GM12878 (cell line): ENCODE results near the gene HSP90AA1. TPM values are rescaled to one million over a fixed set of nuclear protein-coding genes. Genes with fewer than 3 reads are reported as not detected.

Source experiments
- ATAC-seq: fragments of 200-7000 bp; cut with Tn5 transposase; 3 replicates; pipeline ENCODE4 v1.9.1; 2020; ENCODE audit warnings: mild to moderate bottlenecking, moderate library complexity
- BruUV-seq: library from RNA; stranded (reverse); fragments of 400-500 nt; replicated peaks from 2 replicates; lab custom pipeline; 2021; lab: Mats Ljungman, UMichigan
- CTCF ChIA-PET: fragments of 300-600 bp; sonication (Branson Sonifier 250); formaldehyde crosslinking; extraction: SDS; loops from one replicate; lab custom pipeline; 2021; ENCODE audit warnings: inconsistent platforms; lab: Yijun Ruan, JAX
- POLR2A ChIA-PET: fragments of 350-600 bp; formaldehyde crosslinking; extraction: SDS; loops from one replicate; lab custom pipeline; 2021; ENCODE audit warnings: inconsistent platforms; lab: Charles Lee
- RAD21 ChIA-PET: fragments of 300-600 bp; sonication (Branson Sonifier 250); formaldehyde crosslinking; loops from one replicate; lab custom pipeline; 2023; ENCODE audit warnings: antibody characterized with exemption; ENCODE audit not compliant: unreplicated experiment; lab: Charles Lee
- SMC1A ChIA-PET: fragments of 300-600 bp; sonication (Branson Sonifier 250); formaldehyde crosslinking; loops from one replicate; lab custom pipeline; 2023; ENCODE audit not compliant: unreplicated experiment, uncharacterized antibody; lab: Charles Lee
- DNase-seq: peaks from one replicate; pipeline ENCODE4 v3.0.0-alpha.2; 2011; ENCODE audit warnings: low read depth, low spot score
- FAIRE-seq: peaks from 3 replicates; lab custom pipeline; 2011; peaks lifted over from hg19 to GRCh38; lab: Jason Lieb, UNC
- H2AFZ ChIP-seq: 2 replicates; pipeline ENCODE4 v1.6.0; 2011; ENCODE audit warnings: low read depth, low read length, control low read depth; ENCODE audit not compliant: control insufficient read depth
- H3K27ac ChIP-seq: 2 replicates; pipeline ENCODE4 v1.5.1; 2011; ENCODE audit warnings: control low read depth; ENCODE audit not compliant: control insufficient read depth, insufficient read depth
- H3K27me3 ChIP-seq, 2 experiments: replicated peaks in 1 of 2; 2 replicates each; pipeline versions ENCODE4 v1.6.0 to v1.6.1; 2011; ENCODE audit warnings: low read length in 1 of 2; ENCODE audit not compliant: control insufficient read depth in 2 of 2, insufficient read depth in 2 of 2
- H3K36me3 ChIP-seq, 2 experiments: 2 replicates each; pipeline ENCODE4 v1.5.1; 2011; ENCODE audit warnings: low read length in 1 of 2; ENCODE audit not compliant: control insufficient read depth in 2 of 2, insufficient read depth in 2 of 2
- H3K4me1 ChIP-seq: 2 replicates; pipeline ENCODE4 v1.6.1; 2011; ENCODE audit warnings: mild to moderate bottlenecking, low read length, moderate library complexity, mixed read lengths; ENCODE audit not compliant: control insufficient read depth, insufficient read depth
- H3K4me2 ChIP-seq: 2 replicates; pipeline ENCODE4 v1.6.0; 2011; ENCODE audit warnings: control low read depth; ENCODE audit not compliant: control insufficient read depth, insufficient read depth
- H3K4me3 ChIP-seq: fragments of 200-600 bp; sonication (generic); 2 replicates; pipeline ENCODE4 v1.5.1; 2016
- H3K79me2 ChIP-seq: 2 replicates; pipeline ENCODE4 v1.6.0; 2011; ENCODE audit warnings: low read length; ENCODE audit not compliant: control insufficient read depth, insufficient read depth
- H3K9ac ChIP-seq: 2 replicates; pipeline ENCODE4 v1.8.0; 2011; ENCODE audit warnings: low read length, control low read depth, mixed read lengths; ENCODE audit not compliant: control insufficient read depth, insufficient read depth
- H3K9me3 ChIP-seq: replicated peaks from 3 replicates; pipeline ENCODE4 v1.5.1; 2011; ENCODE audit warnings: mild to moderate bottlenecking, low read length; ENCODE audit not compliant: control insufficient read depth, insufficient read depth
- H4K20me1 ChIP-seq: 2 replicates; pipeline ENCODE4 v1.6.0; 2011; ENCODE audit not compliant: control insufficient read depth, insufficient read depth
- IRF3 ChIP-seq: fragments of 450-650 bp; IDR thresholded peaks from 2 replicates; pipeline ENCODE4 v1.6.1; 2014; ENCODE audit warnings: mild to moderate bottlenecking
- NR2C2 ChIP-seq: IDR thresholded peaks from 2 replicates; pipeline ENCODE4 v1.6.1; 2011; ENCODE audit warnings: borderline replicate concordance, low read depth; ENCODE audit not compliant: control insufficient read depth, insufficient read length
- POLR2AphosphoS5 ChIP-seq: IDR thresholded peaks from 2 replicates; pipeline ENCODE4 v1.6.1; 2011; ENCODE audit warnings: mild to moderate bottlenecking, low read length, inconsistent platforms
- POU2F2 ChIP-seq: IDR thresholded peaks from 3 replicates; pipeline ENCODE4 v1.6.1; 2011; ENCODE audit warnings: low read depth, mild to moderate bottlenecking, low read length, borderline replicate concordance
- SMARCA5 ChIP-seq: fragments of 450-650 bp; IDR thresholded peaks from 2 replicates; pipeline ENCODE4 v1.6.1; 2017; ENCODE audit warnings: mild to moderate bottlenecking
- TBL1XR1 ChIP-seq: IDR thresholded peaks from 2 replicates; pipeline ENCODE4 v1.6.1; 2012; ENCODE audit warnings: low read depth, low read length, improper control_type of control experiment
- ZZZ3 ChIP-seq: IDR thresholded peaks from 2 replicates; pipeline ENCODE4 v1.6.1; 2011; ENCODE audit warnings: low read depth; ENCODE audit not compliant: control insufficient read depth, insufficient read length
- WGBS: methylation state at CpG from one replicate; pipeline ENCODE4 v1.1.6; 2016; ENCODE audit warnings: low lambda C conversion rate; ENCODE audit not compliant: insufficient replicate concordance, insufficient coverage; ENCODE audit errors: missing lambda C conversion rate; 5-methylcytosine and 5-hydroxymethylcytosine counted together
- in situ Hi-C: fragments of 300-500 bp; cut with MboI; formaldehyde crosslinking; loops from 9 replicates; pipeline ENCODE4 v1.14.3; 2018; ENCODE audit warnings: mixed read lengths
- intact Hi-C: fragments of 100-400 bp; cut with micrococcal nuclease; formaldehyde crosslinking; loops from one replicate; pipeline ENCODE4 v1.14.2; 2022; ENCODE audit not compliant: unreplicated experiment
- polyA plus RNA-seq, 11 experiments: library from polyadenylated mRNA; depleted of rRNA in 4 of 11; unstranded in 6 of 11; stranded (reverse) in 5 of 11; fragments of >200 nt; fragmentation: Nextera tagmentation in 4 of 11; fragmentation: Illumina TruSeq in 1 of 11; extraction: Ambion mirVana in 4 of 11; extraction: Trizol in 1 of 11; gene quantifications; 1 replicate in 1 of 11; 2 replicates in 10 of 11; pipeline versions ENCODE4 v1.2.1 to v1.2.3, GENCODE V29; 2011 to 2016; ENCODE audit warnings: inconsistent platforms in 2 of 11, missing spikeins in 2 of 11, low read depth in 1 of 11
- total RNA-seq, 4 experiments: library from RNA; depleted of rRNA in 3 of 4; stranded (reverse); fragments of >200 nt in 3 of 4; fragmentation: Illumina TruSeq in 1 of 4; extraction: Trizol in 1 of 4; gene quantifications; 2 replicates each; pipeline versions ENCODE4 v1.2.1 to v1.2.3, GENCODE V29; 2013 to 2021
- TF ChIP-seq, protein P1 (sequence below): fragments of 450-650 bp; IDR thresholded peaks from 2 replicates; pipeline ENCODE4 v1.6.1; 2017; ENCODE audit warnings: borderline replicate concordance
- TF ChIP-seq, protein P2 (sequence below): fragments of 450-650 bp; conservative IDR thresholded peaks from 2 replicates; pipeline ENCODE4 v1.6.1; 2017; ENCODE audit warnings: mild to moderate bottlenecking, moderate library complexity

Gene HSP90AA1
- total and polyA plus RNA-seq, 10 of the 15 experiments (the other 5 are each of a cell fraction or from before 2014, with no cell fraction given) = 262 to 1,315 (median 635) TPM

DNA sequence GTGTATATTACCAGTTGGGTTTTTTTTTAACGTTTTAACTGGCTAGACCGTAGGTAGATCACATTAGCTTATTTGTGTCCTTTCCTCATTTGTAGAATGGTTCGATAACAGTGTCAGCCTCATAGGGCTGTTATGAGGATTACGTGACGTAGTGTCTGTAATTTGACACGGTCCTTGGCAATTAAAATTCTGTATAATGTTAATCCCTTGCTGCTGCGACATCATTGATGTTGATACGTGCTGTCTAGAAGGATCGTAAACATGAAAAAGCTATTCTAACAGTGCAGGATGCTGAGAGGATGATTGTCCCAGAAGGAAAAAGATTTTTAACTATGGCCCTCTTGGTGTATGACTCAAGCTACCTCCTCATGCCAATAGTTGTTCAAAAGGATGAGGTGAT, 50.9 kb downstream of the HSP90AA1 start:
- H3K9ac ChIP-seq = no peak overlapping the region
- WGBS = 94% methylated on average over 9 of the region's 9 CpGs
- ATAC-seq (no peak), DNase-seq (no peak), FAIRE-seq (no peak)
- ChIA-PET SMC1A (interaction anchor here (1.6 to 2.3 kb wide), 2 partner anchors 61 to 63 kb away, joined by 4 to 6 read pairs; no protein-coding TSS in a partner anchor), RAD21 (no interaction called here), POLR2A (no interaction called here), CTCF (interaction anchor here (1.0 to 1.3 kb wide), 3 partner anchors 60 to 329 kb away, joined by 3 read pairs; no protein-coding TSS in a partner anchor)
- no peaks in the 10 kb centered on the region for H3K9me3 ChIP-seq
- no peak overlapping the region for H3K27ac ChIP-seq
- intact Hi-C loops = no loop called here
- H3K36me3 ChIP-seq = peaks cover 27 to 64% of the 10 kb centered on the region in 2 experiments
- in situ Hi-C loops = no loop called here
- H4K20me1 ChIP-seq = no peaks in the 10 kb centered on the region
- BruUV-seq = no TSS peak
- H3K79me2 ChIP-seq = no peaks in the 10 kb centered on the region
- no peaks in the 10 kb centered on the region for H3K27me3 ChIP-seq
- H3K4me3 ChIP-seq = no peak overlapping the region
- no peaks in the 10 kb centered on the region for H3K4me1 ChIP-seq
- H2AFZ ChIP-seq = no peak overlapping the region
- H3K4me2 ChIP-seq = no peak overlapping the region
- TF ChIP-seq SMARCA5 = no peak
- no peak for TF ChIP-seq POU2F2
- TF ChIP-seq ZZZ3 = no peak
- no peak for TF ChIP-seq POLR2AphosphoS5
- no peak for TF ChIP-seq TBL1XR1
- TF ChIP-seq, protein P1, sequence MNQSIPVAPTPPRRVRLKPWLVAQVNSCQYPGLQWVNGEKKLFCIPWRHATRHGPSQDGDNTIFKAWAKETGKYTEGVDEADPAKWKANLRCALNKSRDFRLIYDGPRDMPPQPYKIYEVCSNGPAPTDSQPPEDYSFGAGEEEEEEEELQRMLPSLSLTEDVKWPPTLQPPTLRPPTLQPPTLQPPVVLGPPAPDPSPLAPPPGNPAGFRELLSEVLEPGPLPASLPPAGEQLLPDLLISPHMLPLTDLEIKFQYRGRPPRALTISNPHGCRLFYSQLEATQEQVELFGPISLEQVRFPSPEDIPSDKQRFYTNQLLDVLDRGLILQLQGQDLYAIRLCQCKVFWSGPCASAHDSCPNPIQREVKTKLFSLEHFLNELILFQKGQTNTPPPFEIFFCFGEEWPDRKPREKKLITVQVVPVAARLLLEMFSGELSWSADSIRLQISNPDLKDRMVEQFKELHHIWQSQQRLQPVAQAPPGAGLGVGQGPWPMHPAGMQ = no peak
- TF ChIP-seq, protein P2, sequence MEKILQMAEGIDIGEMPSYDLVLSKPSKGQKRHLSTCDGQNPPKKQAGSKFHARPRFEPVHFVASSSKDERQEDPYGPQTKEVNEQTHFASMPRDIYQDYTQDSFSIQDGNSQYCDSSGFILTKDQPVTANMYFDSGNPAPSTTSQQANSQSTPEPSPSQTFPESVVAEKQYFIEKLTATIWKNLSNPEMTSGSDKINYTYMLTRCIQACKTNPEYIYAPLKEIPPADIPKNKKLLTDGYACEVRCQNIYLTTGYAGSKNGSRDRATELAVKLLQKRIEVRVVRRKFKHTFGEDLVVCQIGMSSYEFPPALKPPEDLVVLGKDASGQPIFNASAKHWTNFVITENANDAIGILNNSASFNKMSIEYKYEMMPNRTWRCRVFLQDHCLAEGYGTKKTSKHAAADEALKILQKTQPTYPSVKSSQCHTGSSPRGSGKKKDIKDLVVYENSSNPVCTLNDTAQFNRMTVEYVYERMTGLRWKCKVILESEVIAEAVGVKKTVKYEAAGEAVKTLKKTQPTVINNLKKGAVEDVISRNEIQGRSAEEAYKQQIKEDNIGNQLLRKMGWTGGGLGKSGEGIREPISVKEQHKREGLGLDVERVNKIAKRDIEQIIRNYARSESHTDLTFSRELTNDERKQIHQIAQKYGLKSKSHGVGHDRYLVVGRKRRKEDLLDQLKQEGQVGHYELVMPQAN = no peak
- no peak for TF ChIP-seq NR2C2
- no peak for TF ChIP-seq IRF3
